ENCODE data around the gene SH3YL1.

DNA sequence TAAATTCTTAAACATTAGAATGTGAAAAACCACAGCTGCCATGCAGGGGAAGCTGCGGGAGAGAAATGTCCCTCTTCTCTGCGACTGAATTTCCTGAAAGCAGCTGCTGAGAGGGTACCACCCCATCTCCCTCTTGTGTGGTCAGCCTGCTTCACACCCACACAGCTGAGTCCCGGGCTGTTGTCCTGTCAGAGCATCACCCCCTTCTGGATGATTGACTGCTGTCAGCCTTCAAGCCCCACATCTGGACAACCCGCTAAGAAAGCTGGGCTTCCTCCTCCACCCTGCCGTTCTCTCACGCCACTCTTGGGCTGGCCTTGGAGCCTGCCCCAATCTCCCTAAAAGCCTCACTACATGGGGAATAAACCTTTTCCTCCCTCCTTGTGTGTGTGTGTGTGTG, 26.0 kb downstream of the SH3YL1 start:
- TF ChIP-seq, protein P1, sequence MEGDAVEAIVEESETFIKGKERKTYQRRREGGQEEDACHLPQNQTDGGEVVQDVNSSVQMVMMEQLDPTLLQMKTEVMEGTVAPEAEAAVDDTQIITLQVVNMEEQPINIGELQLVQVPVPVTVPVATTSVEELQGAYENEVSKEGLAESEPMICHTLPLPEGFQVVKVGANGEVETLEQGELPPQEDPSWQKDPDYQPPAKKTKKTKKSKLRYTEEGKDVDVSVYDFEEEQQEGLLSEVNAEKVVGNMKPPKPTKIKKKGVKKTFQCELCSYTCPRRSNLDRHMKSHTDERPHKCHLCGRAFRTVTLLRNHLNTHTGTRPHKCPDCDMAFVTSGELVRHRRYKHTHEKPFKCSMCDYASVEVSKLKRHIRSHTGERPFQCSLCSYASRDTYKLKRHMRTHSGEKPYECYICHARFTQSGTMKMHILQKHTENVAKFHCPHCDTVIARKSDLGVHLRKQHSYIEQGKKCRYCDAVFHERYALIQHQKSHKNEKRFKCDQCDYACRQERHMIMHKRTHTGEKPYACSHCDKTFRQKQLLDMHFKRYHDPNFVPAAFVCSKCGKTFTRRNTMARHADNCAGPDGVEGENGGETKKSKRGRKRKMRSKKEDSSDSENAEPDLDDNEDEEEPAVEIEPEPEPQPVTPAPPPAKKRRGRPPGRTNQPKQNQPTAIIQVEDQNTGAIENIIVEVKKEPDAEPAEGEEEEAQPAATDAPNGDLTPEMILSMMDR (IDR thresholded peaks at IDR 0.05) = no peak
- TF ChIP-seq POLR2AphosphoS5 (IDR thresholded peaks at IDR 0.05) = no peak

Data from prostate gland (tissue), 2 donors.